IPS-15b (cell line): Measurements from ENCODE around the gene HOXC12.
A peak's percentile ranks its signal among the peaks of the same experiment; 100 is the strongest.

ENCODE experiments used
- H3K27me3 ChIP-seq: one replicate; pipeline ENCODE4 v1.6.1; 2013; ENCODE audit warnings: low read length; ENCODE audit not compliant: control insufficient read depth, insufficient read depth
- H3K36me3 ChIP-seq: one replicate; pipeline ENCODE4 v1.6.1; 2013; ENCODE audit warnings: low read length; ENCODE audit not compliant: control insufficient read depth, insufficient read depth
- H3K4me1 ChIP-seq: one replicate; pipeline ENCODE4 v1.6.1; 2013; ENCODE audit warnings: mild to moderate bottlenecking, low read length; ENCODE audit not compliant: control insufficient read depth, insufficient read depth
- H3K4me3 ChIP-seq: one replicate; pipeline ENCODE4 v1.5.1; 2013; ENCODE audit warnings: low read depth, low read length
- H3K9ac ChIP-seq: one replicate; pipeline ENCODE4 v1.6.1; 2013; ENCODE audit warnings: low read depth, mild to moderate bottlenecking, low read length
- H3K9me3 ChIP-seq: one replicate; pipeline ENCODE4 v1.6.1; 2013; ENCODE audit warnings: mild to moderate bottlenecking, low read length; ENCODE audit not compliant: control insufficient read depth, insufficient read depth

Gene HOXC12

GRCh38 chr12:53971686-53972085 is 17.0 kb downstream of the HOXC12 start:
- no peaks in the 10 kb centered on the region for H3K36me3 ChIP-seq
- H3K9ac ChIP-seq, result no peak overlapping the region
- H3K4me3 ChIP-seq, result peak overlapping the region; percentile 22
- peaks cover 100% of the 10 kb centered on the region for H3K27me3 ChIP-seq
- no peaks in the 10 kb centered on the region for H3K4me1 ChIP-seq
- no peaks in the 10 kb centered on the region for H3K9me3 ChIP-seq

GRCh38 chr12:53972152-53972702 is 17.5 kb downstream of the HOXC12 start:
- H3K9ac ChIP-seq, result no peak overlapping the region
- H3K4me1 ChIP-seq, result no peaks in the 10 kb centered on the region
- H3K4me3 ChIP-seq, result peak overlapping the region; percentile 24
- H3K36me3 ChIP-seq, result no peaks in the 10 kb centered on the region
- peaks cover 100% of the 10 kb centered on the region for H3K27me3 ChIP-seq
- H3K9me3 ChIP-seq, result no peaks in the 10 kb centered on the region

- H3K9ac ChIP-seq, result no peak within 1 kb of the TSS
- peak within 1 kb of the TSS; percentile 24 for H3K4me3 ChIP-seq
- peaks cover 100% of the 10 kb centered on the region for H3K27me3 ChIP-seq
- H3K9me3 ChIP-seq, result no peaks in the 10 kb centered on the region
- H3K4me1 ChIP-seq, result no peaks in the 10 kb centered on the region
- no peaks in the 10 kb centered on the region for H3K36me3 ChIP-seq
Measured at GRCh38 chr12:53972722-53973235, 18.1 kb downstream of the HOXC12 start, which contains the start of gene HOXC11. Gene HOXC11, plus strand, starts transcription at chr12:53973126. Its CDS starts 116 bp downstream, at chr12:53973242.

GRCh38 chr12:53973236-53974042 is 18.7 kb downstream of the HOXC12 start:
- Histone ChIP-seq H3K4me3 (peak overlapping the region; percentile 24), H3K4me1 (no peaks in the 10 kb centered on the region), H3K27me3 (peaks cover 100% of the 10 kb centered on the region), H3K9ac (no peak overlapping the region), H3K36me3 (no peaks in the 10 kb centered on the region), H3K9me3 (no peaks in the 10 kb centered on the region)

- no peaks in the 10 kb centered on the region for H3K36me3 ChIP-seq
- no peak within 1 kb of the TSS for H3K9ac ChIP-seq
- H3K27me3 ChIP-seq, result peaks cover 100% of the 10 kb centered on the region
- peak within 1 kb of the TSS; percentile 32 for H3K4me3 ChIP-seq
- H3K9me3 ChIP-seq, result no peaks in the 10 kb centered on the region
- no peaks in the 10 kb centered on the region for H3K4me1 ChIP-seq
Measured at GRCh38 chr12:53974084-53975063, 19.7 kb downstream of the HOXC12 start, which contains the start of gene HOTAIR. Gene HOTAIR, minus strand, starts transcription at chr12:53974954.

- Histone ChIP-seq H3K36me3 (no peaks in the 10 kb centered on the region), H3K4me1 (no peaks in the 10 kb centered on the region), H3K9ac (no peak overlapping the region), H3K27me3 (peaks cover 100% of the 10 kb centered on the region), H3K9me3 (no peaks in the 10 kb centered on the region), H3K4me3 (no peak overlapping the region)
Measured at GRCh38 chr12:53975064-53975471, 20.4 kb downstream of the HOXC12 start.

- Histone ChIP-seq H3K36me3 (no peaks in the 10 kb centered on the region), H3K4me3 (peak overlapping the region; percentile 32), H3K4me1 (no peaks in the 10 kb centered on the region), H3K27me3 (peaks cover 100% of the 10 kb centered on the region), H3K9ac (no peak overlapping the region), H3K9me3 (no peaks in the 10 kb centered on the region)
Measured at GRCh38 chr12:53975479-53976152, 20.9 kb downstream of the HOXC12 start.

GRCh38 chr12:53976172-53976822 is 21.6 kb downstream of the HOXC12 start:
- H3K4me3 ChIP-seq, result peak overlapping the region; percentile 32
- H3K9me3 ChIP-seq, result no peaks in the 10 kb centered on the region
- H3K27me3 ChIP-seq, result peaks cover 100% of the 10 kb centered on the region
- H3K4me1 ChIP-seq, result no peaks in the 10 kb centered on the region
- no peak overlapping the region for H3K9ac ChIP-seq
- H3K36me3 ChIP-seq, result no peaks in the 10 kb centered on the region

GRCh38 chr12:53976823-53977595 is 22.3 kb downstream of the HOXC12 start:
- H3K4me3 ChIP-seq, result peak overlapping the region; percentile 32
- no peaks in the 10 kb centered on the region for H3K4me1 ChIP-seq

More at GRCh38 chr12:53976823-53977595, 22.3 kb downstream of the HOXC12 start:
- Histone ChIP-seq H3K36me3 (no peaks in the 10 kb centered on the region), H3K9me3 (no peaks in the 10 kb centered on the region), H3K9ac (no peak overlapping the region), H3K27me3 (peaks cover 100% of the 10 kb centered on the region)
